NCI-H460 (cell line): ENCODE data around the gene ARMH2. TPM values are rescaled to one million over a fixed set of nuclear protein-coding genes. Genes with fewer than 3 reads are reported as not detected.
"Not testable (repeated sequence)": the region's sequence is repeated elsewhere in the genome, so short reads cannot be mapped to it uniquely, and the experiment has no call there.

ENCODE experiments used
- DNase-seq: peaks from one replicate; pipeline ENCODE4 v3.0.0-alpha.2; 2016; ENCODE audit warnings: low read depth; ENCODE audit errors: extremely low read depth
- total RNA-seq: library from RNA; depleted of rRNA; stranded (reverse); fragments of >200 nt; shearing (Covaris generic); gene quantifications from 2 replicates; pipeline ENCODE4 v1.2.3, GENCODE V29; 2014; rRNA removed

The ARMH2 gene
- total RNA-seq, 1 experiment from 2014 or later, result not detected

DNA sequence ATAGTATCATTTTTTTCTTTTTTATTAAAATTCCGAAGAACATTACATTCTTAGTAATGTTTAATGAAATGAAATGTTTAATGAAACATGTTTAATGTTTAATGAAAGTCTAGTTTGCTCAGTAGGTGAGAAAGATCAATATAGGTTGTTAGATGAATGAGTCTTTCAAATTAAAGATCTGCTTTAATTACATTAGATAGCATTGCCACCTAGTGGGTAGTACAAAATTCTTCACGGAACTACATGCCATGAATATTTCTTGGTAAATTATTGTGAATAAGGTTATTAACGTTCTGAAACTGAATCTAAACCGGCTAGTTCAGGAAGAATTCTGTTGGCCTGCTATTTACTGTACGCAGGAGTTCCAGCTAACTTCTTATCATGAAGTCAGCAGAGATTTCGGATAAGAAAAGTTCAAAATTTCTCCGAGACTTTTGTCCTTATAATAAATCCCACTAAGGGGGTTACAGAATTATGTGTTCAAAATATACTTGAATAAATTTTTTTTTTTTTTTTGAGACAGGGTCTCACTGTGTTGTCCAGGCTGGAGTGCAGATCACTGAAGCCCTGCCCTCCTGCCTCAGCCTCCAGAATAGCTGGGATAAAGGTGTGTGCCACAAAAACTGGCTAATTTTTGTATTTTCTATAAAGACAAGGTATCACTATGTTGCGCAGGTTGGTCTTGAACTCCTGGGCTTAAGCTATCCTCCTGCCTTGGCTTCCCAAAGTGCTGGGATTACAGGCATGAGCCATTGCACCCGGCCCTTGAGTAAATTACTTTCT is 31.8 kb downstream of the ARMH2 start:
- no peak for DNase-seq

DNA sequence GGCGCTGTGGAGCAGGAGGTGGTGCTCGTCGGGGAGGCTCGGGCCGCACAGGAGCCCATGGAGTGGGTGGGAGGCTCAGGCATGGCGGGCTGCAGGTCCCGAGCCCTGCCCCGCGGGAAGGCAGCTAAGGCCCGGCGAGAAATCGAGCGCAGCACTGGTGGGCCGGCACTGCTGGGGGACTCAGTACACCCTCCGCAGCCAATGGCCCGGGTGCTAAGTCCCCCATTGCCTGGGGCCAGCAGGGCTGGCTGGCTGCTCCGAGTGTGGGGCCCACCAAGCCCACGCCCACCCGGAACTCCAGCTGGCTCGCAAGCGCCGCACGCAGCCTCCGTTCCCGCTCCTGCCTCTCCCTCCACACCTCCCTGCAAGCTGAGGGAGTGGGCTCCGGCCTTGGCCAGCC is 32.7 kb downstream of the ARMH2 start:
- not testable (repeated sequence) for DNase-seq

DNA sequence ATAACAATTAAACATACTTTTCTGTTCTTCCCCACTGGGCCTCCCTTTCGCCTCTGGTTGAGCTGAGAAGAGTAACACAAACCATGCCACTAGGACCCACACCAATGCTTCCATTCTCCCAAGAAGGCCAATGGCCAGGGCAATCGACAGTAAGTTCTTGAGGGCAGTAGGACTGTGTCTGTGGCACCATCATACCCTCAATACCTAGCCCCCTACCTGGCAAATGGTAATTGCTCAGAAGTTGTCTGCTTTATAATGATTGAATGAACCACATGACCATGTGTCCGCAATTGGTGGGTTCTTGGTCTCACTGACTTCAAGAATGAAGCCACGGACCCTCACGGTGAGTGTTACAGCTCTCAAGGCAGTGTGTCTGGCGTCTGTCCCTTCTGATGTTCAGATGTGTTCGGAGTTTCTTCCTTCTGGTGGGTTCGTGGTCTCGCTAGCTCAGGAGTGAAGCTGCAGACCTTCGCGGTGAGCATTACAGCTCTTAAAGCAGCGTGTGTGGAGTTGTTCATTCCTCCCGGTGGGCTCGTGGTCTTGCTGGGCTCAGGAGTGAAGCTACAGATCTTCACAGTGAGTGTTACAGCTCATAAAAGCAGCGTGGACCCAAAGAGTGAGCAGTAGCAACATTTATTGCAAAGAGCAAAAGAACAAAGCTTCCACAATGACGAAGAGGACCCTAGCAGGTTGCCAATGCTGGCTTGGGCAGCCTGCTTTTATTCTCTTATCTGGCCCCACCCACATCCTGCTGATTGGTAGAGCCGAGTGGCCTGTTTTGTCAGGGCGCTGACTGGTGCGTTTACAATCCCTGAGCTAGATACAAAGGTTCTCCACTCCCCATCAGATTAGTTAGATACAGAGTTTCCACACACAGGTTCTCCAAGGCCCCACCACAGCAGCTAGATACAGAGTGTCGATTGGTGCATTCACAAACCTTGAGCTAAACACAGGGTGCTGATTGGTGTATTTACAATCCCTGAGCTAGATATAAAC is 33.6 kb downstream of the ARMH2 start:
- DNase-seq, result not testable (repeated sequence)

DNA sequence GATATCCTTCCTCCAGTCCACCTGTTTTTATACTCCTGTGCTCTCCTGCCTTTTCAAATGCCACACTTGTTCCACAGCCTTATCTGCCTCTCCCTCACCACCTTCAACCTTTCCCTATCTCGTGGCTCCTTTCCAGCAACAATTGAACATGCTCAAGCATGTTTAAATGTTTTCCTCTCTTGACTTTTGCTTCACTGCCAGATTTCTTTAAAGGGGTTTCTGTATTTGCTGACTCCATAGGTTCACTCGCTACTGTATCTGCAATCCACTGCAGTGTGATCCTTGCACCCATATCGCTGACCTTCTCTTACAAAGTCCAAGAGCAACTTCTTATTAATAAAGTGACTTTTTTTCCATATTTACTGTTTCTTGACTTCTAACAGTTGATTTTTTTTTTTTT is 35.1 kb downstream of the ARMH2 start:
- no peak for DNase-seq

DNA sequence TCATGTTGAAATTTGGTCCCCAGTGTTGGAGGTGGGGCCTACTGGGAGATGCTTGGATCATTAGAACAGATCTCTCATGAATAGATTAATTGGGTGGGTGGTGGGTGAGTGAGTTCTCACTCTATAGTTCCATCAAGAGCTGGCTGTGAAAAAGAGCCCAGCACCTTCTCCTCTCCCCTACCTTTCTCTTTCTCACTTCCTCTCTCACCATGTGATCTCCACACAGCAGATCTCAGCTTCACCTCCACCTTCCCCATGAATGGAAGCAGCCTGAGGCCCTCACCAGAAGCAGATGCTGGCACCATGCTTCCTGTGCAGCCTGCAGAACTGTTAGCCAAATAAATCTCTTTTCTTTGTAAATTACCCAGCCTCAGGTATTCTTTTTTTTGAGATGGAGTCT is 36.9 kb downstream of the ARMH2 start:
- DNase-seq, result no peak

DNA sequence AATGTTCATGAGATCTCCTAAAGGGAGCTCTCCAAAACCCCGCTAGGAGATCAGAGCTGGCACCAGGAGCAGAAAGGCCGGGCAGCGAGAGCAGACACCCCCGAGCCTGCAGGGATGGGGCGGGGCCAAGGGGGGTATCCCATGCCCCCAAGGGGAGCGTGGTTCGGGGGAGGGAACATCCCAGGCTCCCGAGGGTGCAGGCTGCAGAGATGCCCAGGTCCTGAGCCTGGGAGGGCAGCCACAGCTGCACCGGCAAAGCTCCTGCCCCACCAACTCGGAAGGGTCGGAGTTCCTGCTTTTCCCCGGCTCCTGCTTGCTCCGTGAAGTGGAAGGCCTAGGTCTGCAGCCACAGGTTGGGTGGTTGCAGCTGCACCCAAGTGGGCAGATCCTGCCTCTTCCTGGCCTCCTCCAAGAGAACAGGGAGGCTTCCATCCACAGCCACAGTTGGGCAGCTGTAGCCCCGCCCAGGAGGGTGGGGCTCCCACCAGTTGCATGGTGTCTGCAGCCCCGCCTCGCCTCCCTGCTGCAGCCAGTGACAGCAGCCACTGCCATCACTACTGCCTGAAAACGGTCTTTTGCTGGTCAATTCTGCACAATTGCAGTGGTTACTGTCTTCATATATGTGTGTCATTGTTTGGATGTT is 37.4 kb downstream of the ARMH2 start:
- no peak for DNase-seq

DNA sequence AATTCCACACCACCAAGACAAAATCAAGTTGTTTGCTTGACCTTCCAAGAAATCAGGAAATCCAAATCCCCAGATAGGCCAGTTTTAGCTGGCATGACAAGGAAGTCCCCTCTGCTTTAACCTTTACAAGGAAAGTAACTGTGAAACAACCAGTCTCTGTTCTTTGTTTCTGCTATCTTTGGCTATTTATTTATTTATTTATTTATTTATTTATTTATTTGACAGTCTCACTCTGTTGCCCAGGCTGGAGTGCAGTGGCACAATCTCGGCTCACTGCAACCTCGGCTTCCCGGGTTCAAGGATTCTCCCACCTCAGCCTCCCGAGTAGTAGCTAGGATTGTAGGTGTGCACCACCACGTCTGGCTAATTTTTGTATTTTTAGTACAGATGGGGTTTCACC is 38.5 kb downstream of the ARMH2 start:
- DNase-seq, result no peak

DNA sequence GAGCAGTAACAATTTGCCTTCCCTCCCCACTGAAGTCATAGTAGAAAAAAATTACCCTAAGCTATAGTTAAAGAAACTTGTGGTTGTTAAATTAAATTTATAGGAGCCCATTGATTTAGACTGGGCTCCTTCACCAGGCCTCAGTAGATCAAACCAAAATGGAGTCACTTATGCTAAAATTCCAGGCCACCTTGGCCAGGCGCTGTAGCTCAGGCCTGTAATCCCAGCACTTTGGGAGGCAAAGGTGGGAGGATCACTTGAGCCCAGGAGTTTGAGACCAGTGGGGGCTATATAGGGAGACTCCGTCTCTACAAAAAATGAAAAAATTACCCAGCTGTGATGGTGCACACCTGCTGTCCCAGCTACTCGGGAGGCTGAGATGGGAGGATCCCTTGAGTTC is 39.0 kb downstream of the ARMH2 start:
- DNase-seq, result no peak

DNA sequence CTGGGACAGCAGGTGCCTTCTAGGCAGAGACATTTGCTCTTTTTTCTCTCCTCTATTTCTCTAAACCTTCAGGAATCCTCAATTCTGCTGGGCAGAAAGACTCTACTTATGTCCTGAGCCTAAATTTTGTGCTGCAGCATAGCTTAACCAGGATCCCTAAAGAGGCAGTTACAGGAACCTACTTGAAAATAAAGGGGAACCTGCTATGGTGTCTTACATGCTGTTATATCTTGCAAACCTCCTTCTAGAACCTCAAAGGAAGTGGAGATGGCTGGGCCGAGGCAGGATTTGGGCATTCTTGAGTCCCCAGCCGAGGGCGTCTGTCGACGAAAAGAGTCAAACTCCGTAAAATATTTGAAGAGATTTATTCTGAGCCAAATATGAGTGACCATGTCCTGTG is 41.1 kb downstream of the ARMH2 start:
- no peak for DNase-seq

DNA sequence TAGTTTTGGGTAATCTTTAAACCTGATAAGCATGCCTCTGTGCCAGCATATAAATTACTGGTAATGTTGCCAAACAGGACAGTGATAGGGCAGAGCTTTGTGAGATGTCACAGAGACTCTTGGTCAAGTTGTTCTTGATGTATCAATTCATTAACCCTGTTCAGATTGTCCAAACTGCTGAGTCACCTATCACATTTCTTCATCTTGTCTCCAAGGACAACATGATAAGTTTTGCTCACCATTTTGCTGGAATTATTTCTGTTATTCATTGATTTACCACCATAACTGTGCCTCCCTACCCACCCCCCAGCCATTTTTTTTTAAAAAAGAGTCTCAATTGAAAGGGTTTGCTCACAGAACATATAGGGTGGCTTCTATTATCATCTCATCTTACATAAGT is 43.4 kb downstream of the ARMH2 start:
- DNase-seq, result no peak

DNA sequence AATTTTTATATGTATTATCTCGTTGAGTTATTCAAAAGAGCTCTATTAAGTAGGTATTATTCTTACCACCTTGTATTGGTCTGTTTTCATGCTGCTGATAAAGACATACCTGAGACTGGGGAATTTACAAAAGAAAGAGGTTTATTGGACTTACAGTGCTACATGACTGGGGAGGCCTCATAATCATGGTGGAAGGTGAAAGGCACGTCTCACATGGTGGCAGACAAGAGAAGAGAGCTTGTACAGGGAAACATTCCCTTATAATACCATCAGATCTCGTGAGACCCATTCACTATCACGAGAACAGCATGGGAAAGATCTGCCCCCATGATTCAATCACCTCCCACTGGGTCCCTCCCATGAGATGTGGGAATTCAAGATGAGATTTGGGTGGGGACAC is 44.3 kb downstream of the ARMH2 start:
- not testable (repeated sequence) for DNase-seq

DNA sequence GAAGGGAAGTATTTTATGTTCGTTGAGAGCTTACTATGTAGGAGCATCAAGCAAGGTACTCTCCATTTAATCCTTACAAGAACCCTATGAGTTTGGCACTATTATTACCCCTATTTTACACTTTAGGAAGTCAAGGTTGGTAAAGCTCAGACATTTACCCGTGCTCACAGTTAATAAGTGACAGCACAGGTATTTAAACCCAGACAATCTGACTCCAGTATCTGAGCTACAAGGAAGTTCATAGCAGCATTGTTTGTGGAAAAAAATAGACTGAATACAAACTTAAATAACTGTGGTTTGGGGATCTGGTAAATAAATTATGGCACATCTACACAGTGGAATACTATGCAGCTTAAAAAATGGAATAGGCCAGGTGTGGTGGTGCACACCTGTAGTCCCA is 45.2 kb downstream of the ARMH2 start:
- DNase-seq, result no peak

DNA sequence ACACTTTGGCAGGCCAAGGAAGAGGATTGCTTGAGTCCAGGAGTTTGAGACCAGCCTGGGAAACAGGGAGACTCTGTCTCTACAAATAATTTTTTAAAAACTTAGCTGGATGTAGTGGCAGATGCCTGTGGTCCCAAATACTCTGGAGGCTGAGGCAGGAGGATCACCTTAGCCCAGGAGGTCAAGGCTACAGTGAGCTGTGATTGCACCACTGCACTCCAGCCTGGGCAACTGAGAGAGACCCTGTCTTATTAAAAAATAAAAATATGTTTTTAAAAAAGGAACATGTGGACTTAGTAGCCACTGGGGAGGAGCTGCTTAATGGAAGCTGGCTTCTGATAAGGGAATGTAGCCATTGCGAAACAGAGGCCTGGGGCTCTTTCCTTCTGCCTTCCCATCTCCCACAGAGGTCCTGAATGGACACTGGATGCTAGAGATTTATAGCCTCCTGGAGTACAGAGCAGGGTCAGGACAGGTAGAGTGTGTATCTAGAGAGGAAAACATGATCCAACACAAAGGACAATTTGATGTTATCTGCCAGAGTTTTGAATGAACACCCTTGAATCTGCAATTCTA is 45.7 kb downstream of the ARMH2 start:
- no peak for DNase-seq

DNA sequence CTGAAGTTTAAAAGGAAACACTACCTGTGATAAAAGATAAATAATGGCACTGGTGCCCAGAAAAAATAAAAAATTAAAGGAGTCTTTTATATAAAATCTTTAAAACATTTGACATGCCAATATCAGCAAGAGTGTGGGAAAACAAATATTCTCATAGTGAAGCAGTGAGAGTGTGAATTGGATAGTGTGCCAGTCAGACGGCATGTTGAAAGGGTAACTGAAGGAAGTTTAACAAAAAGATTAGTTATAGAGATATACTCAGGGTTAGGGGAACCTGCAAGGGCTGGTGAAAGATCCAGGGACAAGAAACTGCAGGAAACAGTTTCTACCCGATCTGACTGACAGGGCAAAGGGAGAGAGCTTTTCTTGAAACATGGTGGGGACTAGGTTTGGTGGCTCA is 46.2 kb downstream of the ARMH2 start:
- no peak for DNase-seq

DNA sequence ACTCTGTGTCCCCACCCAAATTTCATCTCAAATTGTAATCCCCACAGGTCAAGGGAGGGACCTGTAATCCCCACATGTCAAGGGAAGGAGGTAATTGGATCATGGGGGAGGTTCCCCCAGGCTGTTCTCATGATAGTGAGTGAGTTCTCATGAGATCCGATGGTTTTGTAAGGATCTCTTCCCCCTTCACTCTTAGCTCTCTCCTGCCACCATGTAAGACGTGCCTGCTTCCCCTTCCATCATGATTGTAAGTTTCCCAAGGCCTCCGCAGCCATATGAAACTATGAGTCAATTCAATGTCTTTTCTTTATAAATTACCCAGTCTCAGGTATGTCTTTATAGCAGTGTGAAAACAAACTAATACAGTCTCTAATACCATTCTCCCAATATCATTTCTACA is 47.8 kb downstream of the ARMH2 start:
- not testable (repeated sequence) for DNase-seq

DNA sequence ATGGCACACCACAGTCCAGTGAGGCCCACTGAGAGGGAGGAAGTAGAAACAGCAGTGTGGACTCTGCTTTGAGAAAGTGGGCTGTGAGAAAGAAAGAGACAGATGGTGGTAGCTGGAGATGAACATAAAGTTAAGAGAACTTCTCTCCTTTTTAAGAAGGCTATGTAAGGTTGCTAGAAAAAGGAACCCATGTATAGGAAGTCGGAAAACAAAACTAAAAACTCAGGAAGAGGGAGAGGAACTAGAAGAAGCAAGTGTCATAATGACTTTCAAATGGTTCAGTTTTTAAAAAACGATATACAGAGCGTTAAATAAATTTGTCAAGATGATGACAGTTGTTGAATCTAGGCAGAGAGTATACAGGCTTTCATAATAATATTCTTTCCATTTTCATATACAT is 49.4 kb downstream of the ARMH2 start:
- no peak for DNase-seq

Other genes starting within 250 kb of the ARMH2 start
- 5.5 and 8.2 TPM in 2 replicates for gene KIAA0319, start 152.7 kb downstream of the ARMH2 start, total RNA-seq
- gene TDP2, start 132.0 kb downstream of the ARMH2 start, total RNA-seq, result 104 and 113 TPM in 2 replicates
- 33.4 and 51.5 TPM in 2 replicates for gene ACOT13, start 131.8 kb downstream of the ARMH2 start, total RNA-seq
- gene C6orf62, start 79.8 kb downstream of the ARMH2 start, total RNA-seq, result 111 and 118 TPM in 2 replicates
- 22.8 and 27.3 TPM in 2 replicates for gene GMNN, start 24.0 kb downstream of the ARMH2 start, total RNA-seq
- gene RIPOR2, start 137.0 kb upstream of the ARMH2 start, total RNA-seq, result 0.06 and 0.27 TPM in 2 replicates